Stimulated activated CD4-positive, alpha-beta T cell treated with anti-CD3 and anti-CD28 coated beads, TNF-alpha, amount 100 ng/mL, for 4 hours (primary cell): ENCODE results near the gene MTHFSD.

Experiments
- DNase-seq, 3 experiments: peaks; one replicate each; pipeline ENCODE4 v3.0.0-alpha.2; 2020; ENCODE audit warnings: low read depth in 3 of 3

MTHFSD gene

DNA sequence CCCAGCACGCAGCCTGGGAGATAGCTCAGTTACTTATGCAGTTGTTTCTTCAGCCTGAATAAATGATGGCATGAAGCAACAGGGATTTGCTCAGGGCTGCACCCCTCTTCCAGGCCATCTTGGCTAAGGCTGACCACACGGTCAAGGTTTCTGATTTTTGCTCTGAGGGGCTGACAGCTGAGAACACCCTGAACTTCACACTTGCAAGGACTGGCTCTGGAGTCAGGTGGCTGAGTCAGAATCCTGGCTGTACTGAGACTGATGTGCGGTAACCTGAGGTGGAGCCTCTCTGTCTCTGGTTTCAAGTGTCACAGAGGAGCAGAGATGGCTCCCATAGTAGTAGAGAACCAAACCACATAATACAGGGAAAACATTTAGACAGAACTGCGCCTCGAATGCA, 4.8 kb downstream of the MTHFSD start:
- no peak for DNase-seq

DNA sequence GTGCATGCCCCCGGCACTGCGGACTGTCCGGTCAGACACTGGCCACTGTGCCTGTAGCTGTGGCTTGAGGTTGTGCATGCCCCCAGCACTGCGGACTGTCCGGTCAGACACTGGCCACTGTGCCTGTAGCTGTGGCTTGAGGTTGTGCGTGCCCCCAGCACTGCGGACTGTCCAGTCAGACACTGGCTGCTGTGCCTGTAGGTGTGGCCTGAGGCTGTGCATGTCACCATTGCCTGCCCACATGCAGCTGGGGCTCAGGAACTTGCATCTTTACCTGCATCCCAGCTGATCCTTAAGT, 5.2 kb downstream of the MTHFSD start:
- DNase-seq: no peak

DNA sequence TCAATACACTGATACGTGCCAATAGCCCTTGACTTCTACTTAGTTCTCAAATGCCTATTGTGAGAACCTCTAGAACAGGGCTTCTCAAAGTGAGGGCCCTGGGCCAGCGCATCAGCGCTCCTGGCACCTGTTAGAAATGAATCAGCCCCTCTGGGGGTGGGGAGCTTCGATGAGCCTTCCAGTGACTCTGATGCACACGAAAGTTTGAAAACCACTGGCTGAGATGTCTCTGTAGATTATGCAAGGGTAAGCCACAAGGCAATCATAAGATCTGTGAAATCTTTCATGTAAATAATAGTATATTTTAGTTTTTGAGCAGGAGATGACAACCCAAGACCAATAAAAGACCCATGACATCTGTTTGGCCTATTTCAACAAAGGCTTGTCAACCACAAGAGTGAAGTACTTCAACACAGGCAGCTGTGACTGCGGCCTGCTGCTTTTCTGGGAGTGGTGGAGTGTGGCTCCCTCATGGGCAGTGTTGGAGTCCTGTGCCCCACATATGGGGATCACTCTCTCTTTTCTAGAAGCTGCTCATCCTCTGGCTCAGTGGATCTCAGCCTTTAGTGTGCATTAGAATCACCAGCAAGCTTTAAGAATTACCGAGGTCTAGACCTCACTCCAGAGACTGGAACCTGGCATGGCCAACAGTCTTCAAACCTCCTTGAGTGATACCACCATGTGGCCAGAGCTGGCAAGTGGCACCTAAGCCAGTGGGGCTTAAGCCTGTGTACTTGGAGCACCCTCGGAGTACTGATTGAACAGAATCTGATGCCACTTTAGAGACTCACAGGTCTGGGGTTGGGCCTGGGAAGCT, 5.8 kb downstream of the MTHFSD start:
- DNase-seq: no peak

DNA sequence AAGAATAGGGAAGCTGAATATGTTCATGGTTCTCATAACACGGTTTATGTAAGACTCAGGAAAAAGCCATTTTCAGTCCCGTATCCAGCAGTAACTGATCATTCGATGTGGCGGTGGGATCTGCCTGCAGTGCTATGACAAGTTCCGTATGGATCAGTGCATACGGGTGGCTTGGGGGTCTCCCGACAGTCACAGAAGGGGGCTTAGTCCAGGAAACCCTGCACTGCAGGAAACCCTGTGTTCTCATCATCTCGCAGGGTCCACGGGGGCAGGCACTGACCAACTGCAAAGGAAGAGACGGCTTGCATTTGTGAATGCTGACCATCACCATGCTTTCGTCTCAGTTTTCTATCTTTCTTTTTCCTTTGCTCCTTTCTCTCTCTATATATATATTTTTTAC, 7.7 kb downstream of the MTHFSD start:
- DNase-seq: no peak

DNA sequence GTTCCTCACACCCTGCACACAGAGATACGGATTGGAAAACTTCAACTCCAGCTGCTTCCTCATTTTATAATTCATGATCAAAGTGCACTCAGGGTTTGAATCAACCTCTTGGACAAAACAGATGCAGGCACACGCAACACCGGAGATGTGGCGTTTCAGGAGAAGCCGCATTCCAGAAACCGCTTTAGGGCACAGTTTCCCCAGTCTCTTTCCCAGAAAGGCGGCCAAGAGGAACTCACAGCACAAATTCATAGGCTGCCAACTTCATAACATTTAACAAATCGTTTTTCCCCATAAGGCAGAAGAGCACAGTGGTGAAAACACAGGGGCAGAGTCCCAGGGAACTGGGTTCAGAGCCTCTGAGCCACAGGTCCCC, 8.4 kb downstream of the MTHFSD start:
- DNase-seq: no peak

DNA sequence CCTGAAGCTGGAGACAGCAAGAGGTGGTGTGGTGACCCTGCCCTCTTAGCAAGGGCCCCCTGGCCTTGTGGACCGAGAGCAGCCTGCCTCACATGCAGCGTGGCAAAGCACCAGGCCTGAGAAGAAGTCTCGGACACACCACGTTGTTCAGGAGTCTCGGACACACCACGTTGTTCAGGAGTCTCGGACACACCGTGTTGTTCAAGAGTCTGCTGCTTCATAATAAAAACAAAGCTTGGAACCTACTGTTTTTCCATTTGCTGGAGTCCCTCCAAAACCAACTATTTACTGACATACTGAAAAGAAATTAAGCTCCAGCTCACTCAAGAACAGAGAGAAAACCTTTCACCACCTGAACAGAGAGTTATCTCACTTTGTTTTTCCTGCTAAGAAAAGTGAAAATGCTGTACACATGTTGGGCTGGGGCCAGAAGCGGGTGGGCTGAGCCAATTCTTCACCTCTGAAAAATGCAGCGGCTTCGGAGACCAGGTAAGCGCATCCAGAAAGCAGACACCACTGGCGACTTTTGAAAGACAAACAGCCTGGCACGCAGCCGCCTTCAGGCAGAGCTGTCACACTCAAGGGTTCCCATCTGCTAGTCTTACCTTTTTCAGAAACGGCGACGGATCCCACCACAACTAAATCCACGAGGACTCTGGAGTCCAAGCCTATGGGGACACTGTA, 8.9 kb downstream of the MTHFSD start:
- DNase-seq: no peak

DNA sequence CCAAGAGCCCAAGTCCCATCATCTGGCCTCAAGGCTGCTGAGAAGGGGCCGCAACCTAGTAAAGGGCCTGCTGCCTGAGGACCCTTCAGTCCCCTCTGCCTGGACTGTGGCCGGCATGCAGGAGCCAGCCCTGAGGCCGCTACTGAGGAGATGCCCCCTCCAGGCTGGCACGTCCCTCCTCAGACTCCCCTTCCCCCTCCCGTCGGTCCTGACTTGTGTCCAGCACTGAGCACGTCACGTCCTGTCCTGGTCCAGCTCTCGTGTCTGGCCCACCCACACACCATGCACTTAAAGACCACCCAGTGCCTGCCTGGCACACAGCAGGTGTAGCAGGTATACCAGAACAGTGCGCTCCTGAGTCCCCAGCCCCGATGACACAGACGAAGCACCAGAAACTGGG, 9.6 kb downstream of the MTHFSD start:
- no peak for DNase-seq

DNA sequence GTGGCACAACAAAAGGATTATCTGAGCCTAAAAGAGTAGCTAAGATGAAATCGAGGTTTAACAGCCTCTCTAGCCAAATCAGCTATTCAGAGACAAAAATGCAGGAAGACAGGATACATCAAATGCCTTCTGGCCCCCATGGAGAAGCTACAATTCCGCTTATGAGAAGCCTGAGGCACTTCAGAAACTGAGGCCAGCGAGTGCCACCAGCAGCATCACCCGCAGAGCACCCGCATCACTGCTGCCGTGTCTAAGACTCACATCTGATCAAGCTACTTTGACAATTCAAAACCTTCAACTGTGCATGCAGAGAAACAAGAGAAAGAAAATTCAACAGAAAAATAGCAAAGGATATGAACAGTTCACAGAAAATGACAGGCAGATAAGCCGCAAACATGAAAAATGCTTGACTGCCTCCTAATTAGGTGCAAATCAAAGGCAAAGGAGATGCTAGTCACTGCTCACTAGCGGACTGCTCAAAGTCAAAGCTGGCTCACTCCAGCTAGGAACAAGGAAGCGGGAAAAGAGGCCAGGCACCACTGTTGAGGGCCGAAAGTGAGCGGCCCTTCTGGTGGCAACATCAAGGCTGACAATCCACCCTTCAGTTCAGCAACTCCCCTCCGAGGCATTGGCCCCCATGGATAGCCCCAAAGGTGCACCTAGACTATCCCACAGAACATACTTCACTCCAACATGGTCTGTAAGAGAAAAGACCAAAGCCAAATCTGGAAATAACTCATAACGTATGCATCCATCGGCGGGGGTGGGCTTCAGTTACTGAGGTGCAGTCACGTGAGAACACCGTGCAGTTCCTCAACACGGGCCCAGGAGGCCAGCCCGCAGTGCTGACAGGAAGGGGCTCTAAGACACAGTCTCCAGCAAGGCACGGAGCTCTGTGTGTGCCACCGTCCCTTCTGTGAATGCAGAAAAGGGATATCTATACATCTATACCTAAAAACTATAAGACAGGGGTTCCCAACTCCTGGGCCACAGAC, 12.0 kb downstream of the MTHFSD start:
- no peak for DNase-seq

DNA sequence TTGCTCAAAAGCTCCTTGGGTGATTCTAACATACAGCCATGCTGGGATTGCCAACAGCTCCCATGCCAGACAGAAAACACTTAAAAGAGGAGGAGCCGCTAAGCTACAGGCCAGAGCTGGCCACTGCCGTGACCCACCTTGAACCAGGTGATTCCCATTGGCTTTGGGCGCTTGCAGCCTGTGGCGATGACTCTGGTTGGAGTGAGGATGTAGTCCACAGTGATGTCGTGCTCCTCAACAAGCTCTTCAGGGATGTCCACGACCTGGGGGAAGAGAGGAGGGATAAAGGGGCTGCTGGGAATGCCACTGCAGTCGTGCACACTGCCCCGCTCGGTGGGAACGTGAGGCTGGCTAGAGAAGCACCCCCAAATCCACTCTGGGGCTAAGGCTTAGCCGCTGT, 13.5 kb downstream of the MTHFSD start:
- no peak for DNase-seq

DNA sequence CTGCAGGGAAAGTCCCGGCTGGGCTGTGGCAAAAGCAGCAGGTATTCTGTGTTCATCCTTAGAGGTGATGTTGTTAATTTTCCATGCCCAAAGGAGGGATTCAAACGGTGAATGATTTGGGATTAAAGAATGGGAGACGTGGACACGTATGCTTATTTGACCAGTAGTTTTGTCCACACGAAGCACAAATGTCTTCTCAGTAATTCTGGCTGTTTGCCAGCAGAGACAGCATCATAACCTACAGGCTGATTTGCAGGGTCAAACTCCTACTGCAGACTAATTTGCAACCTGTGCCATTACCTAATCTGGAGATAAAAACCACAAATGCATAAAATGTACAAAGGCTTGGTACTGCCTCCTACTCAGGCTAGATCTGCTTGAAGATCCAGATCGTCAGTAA, 14.1 kb downstream of the MTHFSD start:
- no peak for DNase-seq

DNA sequence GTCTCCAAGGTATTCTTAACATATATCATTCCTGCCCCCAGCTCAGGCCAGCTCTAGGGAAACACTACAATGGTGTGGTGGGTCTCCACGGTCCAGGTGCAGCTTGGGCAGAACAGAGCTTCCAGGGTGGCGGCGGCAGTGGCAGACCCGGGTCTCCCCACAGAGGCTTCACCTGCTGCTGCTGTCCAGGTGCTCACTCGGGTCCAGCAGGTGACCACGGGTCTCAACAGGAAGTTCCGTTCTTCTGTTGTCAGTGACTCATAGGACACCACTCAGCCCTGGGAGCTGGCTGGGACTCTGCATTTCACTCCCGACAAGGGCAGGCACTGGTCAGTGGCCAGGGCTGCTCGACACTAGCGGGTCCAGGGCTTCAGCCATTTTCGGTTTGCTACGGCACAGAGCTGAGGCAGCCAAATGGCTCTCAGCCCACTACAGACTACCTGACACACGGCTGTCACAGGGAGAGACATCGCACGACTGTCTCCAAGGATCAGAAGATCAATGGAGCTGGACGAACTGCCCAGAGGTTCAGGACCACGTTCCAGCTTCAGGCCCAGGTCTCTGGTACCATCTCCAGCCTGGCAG, 16.7 kb downstream of the MTHFSD start:
- no peak for DNase-seq

DNA sequence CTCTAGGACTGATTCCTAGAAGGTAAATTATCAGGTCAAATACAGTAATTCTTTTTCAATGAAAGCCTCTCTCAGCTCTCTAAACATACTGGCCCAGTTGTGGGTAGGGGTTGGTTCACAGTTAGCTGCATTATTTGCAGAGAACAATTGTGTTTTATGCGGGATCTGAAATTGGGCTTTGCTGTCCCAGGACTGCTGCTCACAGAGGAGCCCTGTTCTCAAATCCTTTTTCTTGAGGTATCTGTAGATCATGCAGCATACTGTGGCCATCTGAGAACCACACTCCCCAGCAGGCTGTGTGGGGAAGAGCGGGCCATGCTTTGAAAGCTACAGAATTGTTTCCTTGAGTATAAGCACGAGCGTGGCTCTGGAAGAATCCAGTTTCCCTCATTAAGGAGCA, 17.5 kb downstream of the MTHFSD start:
- no peak for DNase-seq

DNA sequence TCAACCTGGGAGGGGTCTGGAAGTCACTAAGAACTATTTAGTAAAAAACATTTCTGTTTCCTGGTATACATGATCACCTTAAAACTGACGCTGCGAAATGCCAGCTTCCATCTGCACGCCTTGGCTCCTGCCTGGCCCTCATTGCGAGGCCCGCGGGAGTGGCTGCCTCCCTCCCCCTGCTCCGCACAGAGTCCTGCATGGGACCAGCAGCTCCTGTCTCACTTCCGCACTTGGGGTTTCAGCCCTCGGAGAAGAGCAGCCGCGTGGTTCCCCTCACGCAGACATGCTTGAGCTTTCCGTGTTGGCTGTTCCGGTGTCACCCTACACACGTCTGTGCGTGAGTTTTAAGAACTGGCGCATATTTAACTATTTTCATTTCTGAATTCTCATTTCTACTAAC, 18.4 kb downstream of the MTHFSD start:
- no peak for DNase-seq

DNA sequence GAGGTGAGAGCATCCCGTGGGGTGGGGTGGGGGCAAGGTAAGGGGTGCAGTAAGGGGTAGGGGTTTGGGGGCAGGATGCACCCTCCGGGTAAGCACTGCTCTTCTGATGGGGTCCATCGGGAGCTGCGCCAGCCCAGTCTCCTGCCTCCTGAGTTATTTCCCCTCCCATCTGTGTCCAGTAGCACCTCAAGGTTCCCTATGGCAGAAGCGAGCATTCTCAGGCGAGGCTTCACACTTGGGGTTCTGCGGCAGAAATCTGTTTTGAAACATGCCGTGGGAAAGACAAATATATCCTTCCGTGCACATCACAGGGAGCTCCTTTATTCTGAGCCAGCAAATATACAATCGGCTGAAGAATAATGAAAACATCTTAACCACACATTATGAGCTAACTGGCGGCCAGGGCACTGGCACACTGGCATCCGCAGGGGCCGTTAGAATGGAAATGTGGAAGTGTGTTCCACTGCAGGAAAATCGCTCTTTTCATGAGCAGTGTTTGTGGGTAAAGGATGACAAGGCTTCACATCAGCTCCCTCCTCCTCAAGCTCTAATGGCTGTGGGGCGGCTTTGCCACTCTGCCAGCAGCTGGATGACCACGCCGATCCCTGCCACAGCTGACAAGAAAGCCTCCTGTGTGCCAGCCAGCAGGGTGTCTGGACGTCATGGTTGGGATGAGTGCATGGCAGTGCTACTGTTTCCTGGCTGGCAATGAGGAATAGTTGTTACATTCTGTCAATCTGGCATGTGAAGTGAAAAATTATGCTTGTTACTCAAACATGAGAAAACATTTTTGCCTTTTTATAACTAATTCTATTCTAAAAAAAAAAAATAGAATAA, 20.0 kb downstream of the MTHFSD start:
- no peak for DNase-seq

DNA sequence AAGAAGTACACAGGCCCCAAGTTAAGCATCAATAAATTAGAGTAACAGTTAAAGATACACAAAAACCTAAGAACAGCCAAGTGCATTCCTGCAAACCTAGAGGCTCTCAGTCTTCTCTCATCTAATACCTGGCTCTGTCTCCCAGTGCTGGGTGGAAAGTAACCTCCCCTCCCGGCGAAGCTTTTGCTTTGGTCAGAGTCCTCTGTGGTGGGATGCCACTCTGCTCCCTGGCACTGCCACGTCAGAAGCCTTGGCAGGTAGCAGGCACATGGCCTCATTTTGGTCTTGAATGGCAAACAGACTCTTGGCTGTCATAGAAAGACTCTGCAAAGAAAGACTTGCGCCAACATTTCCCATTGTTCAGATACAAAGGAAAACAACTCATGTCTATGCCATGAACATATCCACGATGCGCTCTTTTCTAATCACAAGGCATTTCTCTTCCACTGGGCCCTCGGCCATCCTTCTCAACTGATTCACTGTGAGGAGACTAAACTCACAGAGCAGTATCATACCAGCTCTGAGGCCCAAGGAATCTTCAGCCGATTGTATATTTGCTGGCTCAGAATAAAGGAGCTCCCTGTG, 21.2 kb downstream of the MTHFSD start:
- DNase-seq: no peak

DNA sequence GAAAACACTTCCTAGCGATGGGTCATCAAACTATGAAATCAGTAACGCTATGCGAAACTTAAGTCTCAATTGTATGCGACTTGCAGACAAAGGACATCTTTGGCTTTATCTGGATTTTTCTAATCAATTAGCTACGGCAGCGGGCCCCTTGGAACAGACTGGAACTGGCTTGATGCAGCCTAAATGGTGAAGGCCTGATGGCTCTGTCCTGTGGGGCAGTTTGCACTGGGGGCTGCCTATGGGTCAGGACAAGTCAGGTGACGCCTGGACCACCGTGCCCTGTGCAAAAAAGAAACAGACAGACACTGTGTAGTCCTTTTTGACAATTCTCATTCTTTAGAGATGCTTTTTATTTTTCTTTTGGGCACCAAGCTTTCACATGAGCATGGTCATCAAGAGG, 22.0 kb downstream of the MTHFSD start:
- no peak for DNase-seq

DNA sequence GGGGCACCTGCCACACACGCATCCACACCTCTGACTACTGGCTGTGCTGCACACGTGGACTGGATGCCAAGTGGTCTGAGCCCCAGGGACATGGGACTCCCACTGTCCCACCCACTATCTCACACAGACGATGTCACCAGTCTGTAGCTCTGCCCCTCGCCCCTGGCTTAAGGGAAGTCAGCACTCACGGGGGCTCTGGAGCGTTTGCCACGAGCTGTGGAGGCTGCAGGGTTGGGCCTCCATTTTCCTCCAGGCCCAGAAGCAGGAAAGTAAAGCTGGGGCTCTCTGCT, 22.6 kb downstream of the MTHFSD start:
- DNase-seq: no peak

DNA sequence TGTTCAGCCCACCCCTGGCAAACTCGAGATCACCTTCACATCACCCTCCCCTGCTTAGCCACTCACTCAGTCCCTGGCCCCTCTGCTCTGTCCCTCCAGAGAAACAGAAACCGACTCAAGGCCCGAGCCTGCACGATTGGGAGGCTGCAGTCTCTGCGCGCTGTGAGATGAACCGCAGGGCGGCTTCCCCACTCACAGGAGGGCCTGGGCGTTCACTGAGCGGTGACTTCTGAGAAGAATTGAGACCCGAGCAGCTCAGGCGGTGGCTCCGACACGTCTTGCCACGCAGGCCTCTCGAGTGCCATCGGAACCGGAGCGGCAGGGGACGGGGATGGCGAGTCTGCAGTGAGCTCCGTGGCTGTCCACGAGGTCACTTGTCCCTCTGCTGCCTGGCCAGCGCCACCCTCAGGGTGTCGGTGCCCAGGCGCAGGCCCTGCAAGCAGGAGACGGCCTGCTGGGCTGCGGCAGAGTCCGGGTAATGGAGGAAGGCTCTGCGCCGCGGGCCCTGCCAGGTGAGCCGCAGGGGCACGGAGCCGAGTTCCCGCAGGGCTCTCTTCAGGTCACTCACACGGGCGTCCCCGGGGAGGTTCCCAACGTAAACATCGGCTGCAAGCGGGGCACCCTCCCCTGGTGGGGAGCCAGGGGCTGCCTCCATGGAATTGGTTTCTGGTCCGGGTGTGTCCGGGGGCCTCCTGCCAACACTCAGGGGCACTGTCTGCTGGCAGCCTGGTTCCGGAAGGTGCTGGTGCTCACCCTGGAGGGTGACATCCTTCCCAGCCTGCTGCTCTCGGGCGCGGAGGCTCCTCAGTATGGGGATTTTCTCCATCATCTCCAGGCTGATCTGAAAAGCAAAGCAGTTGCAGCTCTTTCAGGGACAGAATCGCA, 23.2 kb downstream of the MTHFSD start:
- DNase-seq: no peak

DNA sequence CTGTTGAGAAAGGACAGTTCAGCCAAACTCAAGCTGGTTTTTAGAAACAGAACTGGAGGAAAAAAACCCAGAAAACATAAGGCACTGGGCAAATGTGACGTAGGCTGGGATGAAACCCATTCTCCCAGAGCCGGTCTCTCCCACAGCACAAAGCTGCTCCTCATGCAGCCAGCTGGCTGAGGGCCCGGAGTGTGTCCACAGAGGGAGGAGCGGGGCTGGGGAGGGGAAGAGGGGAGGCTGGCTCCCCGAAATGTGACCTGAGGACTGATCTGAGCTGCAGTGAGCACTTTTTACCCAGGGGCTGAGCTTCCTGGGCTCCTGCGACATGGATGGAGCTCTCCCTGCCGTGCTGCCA, 23.9 kb downstream of the MTHFSD start:
- no peak for DNase-seq
